ENCODE data around the gene PNPLA6.

- TF ChIP-seq CTCF (IDR thresholded peaks at IDR 0.05; ENCODE audit: poor library complexity) (no peak), EZH2 (IDR thresholded peaks at IDR 0.05; ENCODE audit: borderline replicate concordance) (no peak), EZH2phosphoT487 (IDR thresholded peaks at IDR 0.05; ENCODE audit: low read depth, severe bottlenecking, unreplicated experiment) (no peak)
Measured at GRCh38 chr19:7512400-7512851, 23.1 kb upstream of the PNPLA6 start.

Data from hepatocyte (in vitro differentiated cells).